Tibial artery (tissue), 4 donors: Measurements from ENCODE around the gene S100A11.

Source experiments
- DNase-seq, 2 donors: peaks; one replicate each; pipeline ENCODE4 v3.0.0-alpha.2; 2019
- H3K27ac ChIP-seq, 2 donors: fragments of 200-600 bp; sonication (generic) in 1 of 2; 1 replicate in 1 of 2; 2 replicates in 1 of 2; pipeline ENCODE4 v1.5.1; 2018 to 2019; ENCODE audit warnings: mild to moderate bottlenecking in 1 of 2
- H3K27me3 ChIP-seq, 2 donors: fragments of 200-600 bp; sonication (generic) in 1 of 2; one replicate each; pipeline versions ENCODE4 v1.5.1 to v1.6.0; 2016 to 2019
- H3K36me3 ChIP-seq, 3 donors: fragments of 200-600 bp; sonication (generic) in 2 of 3; one replicate each; pipeline ENCODE4 v1.5.1; 2016 to 2019; ENCODE audit warnings: mild to moderate bottlenecking in 2 of 3
- H3K4me1 ChIP-seq, 4 donors: fragments of 200-600 bp; sonication (generic) in 2 of 4; 1 replicate in 3 of 4; 2 replicates in 1 of 4; pipeline ENCODE4 v1.5.1; 2016 to 2019
- H3K4me3 ChIP-seq, 2 donors: fragments of 200-600 bp; sonication (generic) in 1 of 2; 1 replicate in 1 of 2; 2 replicates in 1 of 2; pipeline ENCODE4 v1.5.1; 2018 to 2019; ENCODE audit warnings: mild to moderate bottlenecking in 2 of 2
- H3K9me3 ChIP-seq, 3 donors: fragments of 200-600 bp; sonication (generic) in 1 of 3; one replicate each; pipeline ENCODE4 v1.5.1; 2016 to 2019
- intact Hi-C: fragments of 100-400 bp; cut with DNase I; formaldehyde crosslinking; loops from one replicate; pipeline ENCODE4 v1.15.0; 2023; ENCODE audit warnings: low total_unique reads
- TF ChIP-seq, protein P1 (sequence below), 2 experiments: fragments of 200-600 bp in 1 of 2; fragments of 450-650 bp in 1 of 2; IDR thresholded peaks; one replicate each; pipeline ENCODE4 v1.5.1; 2017 to 2019; ENCODE audit warnings: antibody characterized with exemption in 2 of 2, mild to moderate bottlenecking in 1 of 2, moderate library complexity in 1 of 2

The S100A11 gene

GRCh38 chr1:152071123-152071522, 34.3 kb upstream of the S100A11 start:
- intact Hi-C loops = no loop called here
- Histone ChIP-seq H3K27me3 (peaks cover 0 to 15% of the 10 kb centered on the region in 2 donors), H3K36me3 (no peaks in the 10 kb centered on the region), H3K4me1 (no peaks in the 10 kb centered on the region), H3K27ac (no peak overlapping the region), H3K4me3 (no peak overlapping the region), H3K9me3 (no peaks in the 10 kb centered on the region)
- TF ChIP-seq, protein P1, sequence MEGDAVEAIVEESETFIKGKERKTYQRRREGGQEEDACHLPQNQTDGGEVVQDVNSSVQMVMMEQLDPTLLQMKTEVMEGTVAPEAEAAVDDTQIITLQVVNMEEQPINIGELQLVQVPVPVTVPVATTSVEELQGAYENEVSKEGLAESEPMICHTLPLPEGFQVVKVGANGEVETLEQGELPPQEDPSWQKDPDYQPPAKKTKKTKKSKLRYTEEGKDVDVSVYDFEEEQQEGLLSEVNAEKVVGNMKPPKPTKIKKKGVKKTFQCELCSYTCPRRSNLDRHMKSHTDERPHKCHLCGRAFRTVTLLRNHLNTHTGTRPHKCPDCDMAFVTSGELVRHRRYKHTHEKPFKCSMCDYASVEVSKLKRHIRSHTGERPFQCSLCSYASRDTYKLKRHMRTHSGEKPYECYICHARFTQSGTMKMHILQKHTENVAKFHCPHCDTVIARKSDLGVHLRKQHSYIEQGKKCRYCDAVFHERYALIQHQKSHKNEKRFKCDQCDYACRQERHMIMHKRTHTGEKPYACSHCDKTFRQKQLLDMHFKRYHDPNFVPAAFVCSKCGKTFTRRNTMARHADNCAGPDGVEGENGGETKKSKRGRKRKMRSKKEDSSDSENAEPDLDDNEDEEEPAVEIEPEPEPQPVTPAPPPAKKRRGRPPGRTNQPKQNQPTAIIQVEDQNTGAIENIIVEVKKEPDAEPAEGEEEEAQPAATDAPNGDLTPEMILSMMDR (IDR thresholded peaks at IDR 0.05) = no peak
- DNase-seq = no peak

GRCh38 chr1:152067929-152068328, 31.1 kb upstream of the S100A11 start:
- Histone ChIP-seq H3K36me3 (no peaks in the 10 kb centered on the region), H3K9me3 (no peaks in the 10 kb centered on the region), H3K4me1 (no peaks in the 10 kb centered on the region), H3K4me3 (no peak overlapping the region), H3K27ac (no peak overlapping the region), H3K27me3 (peaks cover 0 to 15% of the 10 kb centered on the region in 2 donors)
- TF ChIP-seq, protein P1 (IDR thresholded peaks at IDR 0.05) = no peak
- no peak for DNase-seq
- intact Hi-C loops = no loop called here

DNA sequence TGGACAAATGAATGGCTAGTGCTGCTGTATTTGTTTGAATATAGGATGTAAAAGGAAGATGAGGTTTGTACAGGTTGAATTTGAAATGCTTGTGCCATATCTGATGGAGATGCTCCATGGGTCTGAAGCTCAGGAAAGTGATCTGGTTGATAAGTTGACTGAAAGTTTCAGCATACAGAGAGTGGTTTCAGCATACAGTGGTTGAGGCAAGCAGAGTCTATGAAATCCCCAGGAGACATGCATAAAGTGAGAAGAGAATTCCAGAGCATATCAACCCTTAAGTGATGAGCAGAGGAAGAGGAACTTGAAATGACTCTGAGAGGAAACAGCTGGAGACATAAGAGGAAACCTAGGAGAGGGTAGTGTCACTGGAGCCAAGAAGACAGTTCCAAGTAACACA, 30.3 kb upstream of the S100A11 start:
- intact Hi-C loops = no loop called here

DNA sequence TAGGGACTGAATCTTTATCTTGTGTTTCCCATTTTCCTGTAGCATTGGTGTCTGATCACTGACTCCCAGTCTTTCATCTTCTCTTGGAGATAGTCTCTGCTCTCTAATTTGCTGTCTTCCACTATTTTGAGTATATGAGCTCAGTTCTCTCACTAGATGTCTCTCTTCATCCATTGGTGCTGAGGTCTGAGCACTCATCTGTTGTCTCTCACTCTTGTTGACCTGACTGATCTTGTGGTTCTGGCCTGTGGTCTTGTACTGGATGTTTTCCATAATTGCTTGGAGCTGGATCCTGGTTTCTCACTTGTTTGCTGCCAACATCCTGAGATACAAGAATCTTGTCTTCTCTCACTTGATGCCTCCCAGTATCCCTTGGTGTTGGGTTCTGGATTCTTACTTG, 25.1 kb upstream of the S100A11 start:
- TF ChIP-seq, protein P1 (IDR thresholded peaks at IDR 0.05) = no peak
- Histone ChIP-seq H3K27me3 (peaks cover 0 to 12% of the 10 kb centered on the region in 2 donors), H3K9me3 (no peaks in the 10 kb centered on the region), H3K4me3 (no peak overlapping the region), H3K4me1 (no peaks in the 10 kb centered on the region), H3K27ac (no peak overlapping the region), H3K36me3 (no peaks in the 10 kb centered on the region)
- intact Hi-C loops = no loop called here
- DNase-seq = no peak

More for the DNA sequence above, 30.3 kb upstream of the S100A11 start:
- Histone ChIP-seq H3K27me3 (peaks cover 0 to 10% of the 10 kb centered on the region in 2 donors), H3K27ac (no peak overlapping the region), H3K9me3 (no peaks in the 10 kb centered on the region), H3K4me3 (no peak overlapping the region), H3K4me1 (no peaks in the 10 kb centered on the region), H3K36me3 (no peaks in the 10 kb centered on the region)
- DNase-seq = no peak
- TF ChIP-seq, protein P1 (IDR thresholded peaks at IDR 0.05) = no peak

DNA sequence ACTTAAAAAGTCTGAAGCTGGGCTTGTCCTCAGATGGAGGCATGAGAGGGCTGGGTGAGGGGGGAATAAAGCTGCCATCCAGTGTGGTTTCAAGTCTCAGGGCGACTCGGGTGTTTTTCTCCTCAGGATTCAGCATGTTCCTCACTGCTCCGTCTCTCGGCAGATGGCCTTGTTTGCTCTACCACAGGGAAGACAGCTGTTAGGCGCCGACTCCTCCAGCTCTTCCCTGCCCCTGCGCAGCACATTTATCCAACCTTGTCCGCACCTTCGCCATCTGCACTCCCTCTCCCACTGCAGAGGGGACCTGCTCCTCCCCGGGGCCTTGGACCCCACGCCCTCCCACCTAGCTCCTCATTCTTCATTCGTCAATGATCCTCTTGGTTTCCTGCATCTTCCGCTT, 16.6 kb upstream of the S100A11 start:
- DNase-seq = no peak

More for the DNA sequence above, 16.6 kb upstream of the S100A11 start:
- peaks cover 0 to 6% (median 4%) of the 10 kb centered on the region in 4 donors for H3K4me1 ChIP-seq
- H3K4me3 ChIP-seq = no peak overlapping the region
- H3K27me3 ChIP-seq = peaks cover 0 to 8% of the 10 kb centered on the region in 2 donors
- H3K27ac ChIP-seq = no peak overlapping the region
- no peaks in the 10 kb centered on the region for H3K36me3 ChIP-seq
- intact Hi-C loops = loop anchor here (5.0 kb wide), 2 partner anchors 129 to 409 kb away; no protein-coding TSS in a partner anchor
- TF ChIP-seq, protein P1 (IDR thresholded peaks at IDR 0.05) = no peak
- no peaks in the 10 kb centered on the region for H3K9me3 ChIP-seq
